GM19238 (cell line): ENCODE data around the gene C3orf85.

Experiments
- DNase-seq: peaks from one replicate; pipeline ENCODE4 v3.0.0; 2011; ENCODE audit warnings: low spot score; ENCODE audit not compliant: insufficient read length

The C3orf85 gene

GRCh38 chr3:109149078-109149477 is 12.6 kb downstream of the C3orf85 start:
- DNase-seq = no peak

GRCh38 chr3:109152320-109152719 is 15.8 kb downstream of the C3orf85 start:
- DNase-seq = no peak

- DNase-seq = no peak
Observed at GRCh38 chr3:109154979-109155378, 18.5 kb downstream of the C3orf85 start.

- DNase-seq = no peak
Observed at GRCh38 chr3:109155828-109156227, 19.3 kb downstream of the C3orf85 start.

- no peak for DNase-seq
Observed at GRCh38 chr3:109161487-109162123, 25.1 kb downstream of the C3orf85 start.

- no peak for DNase-seq
Observed at GRCh38 chr3:109165905-109166304, 29.4 kb downstream of the C3orf85 start.

- no peak for DNase-seq
Observed at GRCh38 chr3:109171479-109171878, 35.0 kb downstream of the C3orf85 start.

- DNase-seq = no peak
Observed at GRCh38 chr3:109175411-109175810, 38.9 kb downstream of the C3orf85 start.

GRCh38 chr3:109176726-109177125 is 40.2 kb downstream of the C3orf85 start:
- DNase-seq = no peak

- DNase-seq = no peak
Observed at GRCh38 chr3:109177908-109178307, 41.4 kb downstream of the C3orf85 start.

GRCh38 chr3:109178708-109179107 is 42.2 kb downstream of the C3orf85 start:
- DNase-seq = no peak

GRCh38 chr3:109184726-109185125 is 48.2 kb downstream of the C3orf85 start:
- no peak for DNase-seq

GRCh38 chr3:109187390-109187789 is 50.9 kb downstream of the C3orf85 start:
- DNase-seq = no peak

GRCh38 chr3:109188741-109189140 is 52.2 kb downstream of the C3orf85 start:
- no peak for DNase-seq

GRCh38 chr3:109191421-109191820 is 54.9 kb downstream of the C3orf85 start:
- DNase-seq = no peak

- DNase-seq = no peak
Observed at GRCh38 chr3:109195815-109196214, 59.3 kb downstream of the C3orf85 start.
